ENCODE results near the gene ELOVL7. TPM values are rescaled to one million over a fixed set of nuclear protein-coding genes. Genes with fewer than 3 reads are reported as not detected.

Gene ELOVL7
- total and polyA plus RNA-seq, 2 donors (not counting 3 experiments of a cell fraction or from before 2014, with no cell fraction given), result 0.01 to 0.09 TPM

GRCh38 chr5:60705144-60705543 lies 138.9 kb downstream of the ELOVL7 start:
- Histone ChIP-seq H3K4me1 (ENCODE audit: control insufficient read depth, extremely low read depth, insufficient read depth, low read length) (peaks cover 11% of the 10 kb centered on the region), H4K20me1 (replicated peaks; ENCODE audit: control insufficient read depth, extremely low read depth, insufficient read depth, low read length) (no peaks in the 10 kb centered on the region), H3K4me2 (ENCODE audit: insufficient read depth, low read length) (no peak overlapping the region), H3K27me3 (ENCODE audit: control insufficient read depth in 2 of 2, insufficient read depth in 2 of 2, low read length in 2 of 2) (peaks cover 7 to 14% of the 10 kb centered on the region in 2 experiments), H3K9me1 (replicated peaks; ENCODE audit: control insufficient read depth, extremely low read depth, insufficient read depth, low read length) (no peaks in the 10 kb centered on the region), H2AFZ (ENCODE audit: low read depth, low read length) (no peak overlapping the region), H3K27ac (ENCODE audit: insufficient read depth, low read depth, low read length) (no peak overlapping the region), H3K36me3 (ENCODE audit: control insufficient read depth in 2 of 2, extremely low read depth in 1 of 2, insufficient read depth in 2 of 2, low read length in 2 of 2) (no peaks in the 10 kb centered on the region), H3K79me2 (ENCODE audit: control insufficient read depth, insufficient read depth, low read length) (no peaks in the 10 kb centered on the region), H3K9ac (replicated peaks; ENCODE audit: extremely low read depth, insufficient read depth, low read length) (no peak overlapping the region), H3K4me3 (replicated peaks in 1 of 3; ENCODE audit: insufficient read depth in 1 of 3, low read depth in 1 of 3, low read length in 3 of 3) (no peak overlapping the region), H3K9me3 (replicated peaks; ENCODE audit: control insufficient read depth, insufficient read depth, low read length) (no peaks in the 10 kb centered on the region)
- no peak for FAIRE-seq
- CTCF ChIA-PET, result interaction anchor here (1.1 to 3.6 kb wide), 2 partner anchors 28 to 36 kb away, joined by 4 to 14 read pairs; no protein-coding TSS in a partner anchor
- POLR2A ChIA-PET, result interaction anchor here (0.6 kb wide), 1 partner anchor 1187 kb away, joined by 3 read pairs; no protein-coding TSS in a partner anchor
- intact Hi-C loops (cut with micrococcal nuclease) (loop anchor here (10.0 kb wide), 1 partner anchor 140 kb away; the partner anchor contains the start of gene ELOVL7), dilution Hi-C loops (cut with MboI; ENCODE audit: extremely low pct_ligation_motif_present, low sequenced_read_pairs) (no loop called here)
- TF ChIP-seq FOS (IDR thresholded peaks at IDR 0.05; ENCODE audit: borderline replicate concordance, insufficient read depth, low read length), result no peak
- TF ChIP-seq MAX (IDR thresholded peaks at IDR 0.05; ENCODE audit: insufficient read depth, insufficient read length), result no peak
- no peak for TF ChIP-seq GATA2 (IDR thresholded peaks at IDR 0.05; ENCODE audit: insufficient read depth, insufficient read length, low read depth, low read length)
- TF ChIP-seq MYC (IDR thresholded peaks at IDR 0.05; ENCODE audit: low read depth, low read length), result no peak
- no peak for TF ChIP-seq CTCF (IDR thresholded peaks at IDR 0.05; ENCODE audit: extremely low read depth in 1 of 2, insufficient read depth in 1 of 2, low read depth in 1 of 2, low read length in 2 of 2)
- TF ChIP-seq EZH2 (IDR thresholded peaks at IDR 0.05; ENCODE audit: borderline replicate concordance, low read depth, low read length, severe bottlenecking), result no peak
- TF ChIP-seq POLR2AphosphoS5 (IDR thresholded peaks at IDR 0.05; ENCODE audit: insufficient read depth, low read depth, low read length), result no peak
- TF ChIP-seq JUN (IDR thresholded peaks at IDR 0.05; ENCODE audit: borderline replicate concordance, insufficient read depth, insufficient read length, low read depth), result no peak
- TF ChIP-seq POLR2A (IDR thresholded peaks at IDR 0.05; ENCODE audit: low read depth, low read length), result no peak
- BruUV-seq (replicated peaks), result no TSS peak
- DNase-seq (ENCODE audit: low read depth, low spot score), result no peak
